NCI-H2029 (cell line): ENCODE measurements around the gene CCDC81.
"Not testable (repeated sequence)": the region's sequence is repeated elsewhere in the genome, so short reads cannot be mapped to it uniquely, and the experiment has no call there.

ENCODE experiments used
- DNase-seq: peaks from one replicate; lab custom pipeline; 2025; lab: John Stamatoyannopoulos, UW

The CCDC81 gene

GRCh38 chr11:86374586-86374985, at the start of gene CCDC81:
Gene CCDC81, plus strand, starts transcription at chr11:86374887. Its CDS starts 277 bp downstream, at chr11:86375164.
- no peak for DNase-seq

GRCh38 chr11:86335131-86335767, 39.4 kb upstream of the CCDC81 start:
- no peak for DNase-seq

GRCh38 chr11:86337227-86337626, 37.5 kb upstream of the CCDC81 start:
- DNase-seq: no peak

GRCh38 chr11:86341382-86341781, 33.3 kb upstream of the CCDC81 start:
- no peak for DNase-seq

GRCh38 chr11:86346513-86346912, 28.2 kb upstream of the CCDC81 start:
- DNase-seq: no peak

- no peak for DNase-seq
These were observed 19.4 kb upstream of the CCDC81 start for GRCh38 chr11:86355256-86355655.

GRCh38 chr11:86357412-86357811, 17.3 kb upstream of the CCDC81 start:
- DNase-seq: not testable (repeated sequence)

- no peak for DNase-seq
These were observed 16.0 kb upstream of the CCDC81 start for GRCh38 chr11:86358720-86359119.

GRCh38 chr11:86360775-86361395, 13.8 kb upstream of the CCDC81 start:
- no peak for DNase-seq

GRCh38 chr11:86363424-86363823, 11.3 kb upstream of the CCDC81 start:
- no peak for DNase-seq

- no peak for DNase-seq
These were observed 9.1 kb upstream of the CCDC81 start for GRCh38 chr11:86365546-86365945.

- DNase-seq: no peak
These were observed 5.0 kb upstream of the CCDC81 start for GRCh38 chr11:86369668-86370067.

GRCh38 chr11:86370171-86370570, 4.5 kb upstream of the CCDC81 start:
- DNase-seq: no peak

GRCh38 chr11:86370922-86371594, 3.6 kb upstream of the CCDC81 start:
- DNase-seq: no peak

GRCh38 chr11:86372041-86372440, 2.6 kb upstream of the CCDC81 start:
- DNase-seq: no peak

GRCh38 chr11:86372586-86372985, 2.1 kb upstream of the CCDC81 start:
- DNase-seq: no peak

GRCh38 chr11:86374069-86374468, 618 bp upstream of the CCDC81 start:
- DNase-seq: no peak

GRCh38 chr11:86377972-86378371, 3.3 kb downstream of the CCDC81 start:
- no peak for DNase-seq

GRCh38 chr11:86380295-86381059, 5.8 kb downstream of the CCDC81 start:
- no peak for DNase-seq

- DNase-seq: no peak
These were observed 8.6 kb downstream of the CCDC81 start for GRCh38 chr11:86383041-86383955.

- DNase-seq: no peak
These were observed 11.6 kb downstream of the CCDC81 start for GRCh38 chr11:86386283-86386682.

GRCh38 chr11:86386746-86387145, 12.1 kb downstream of the CCDC81 start:
- no peak for DNase-seq
